ENCODE data around the gene BEND6. TPM values are rescaled to one million over a fixed set of nuclear protein-coding genes. Genes with fewer than 3 reads are reported as not detected.
"Not testable (repeated sequence)": the region's sequence is repeated elsewhere in the genome, so short reads cannot be mapped to it uniquely, and the experiment has no call there.

The BEND6 gene
- total RNA-seq, 1 donor from 2014 or later, result 0.90 TPM

- no peak for DNase-seq (ENCODE audit: low spot score)
Measured at GRCh38 chr6:57026001-57026400, 71.1 kb downstream of the BEND6 start.

- no peak for DNase-seq (ENCODE audit: low spot score)
Measured at GRCh38 chr6:57027301-57027700, 72.4 kb downstream of the BEND6 start.

- DNase-seq (ENCODE audit: low spot score), result no peak
Measured at GRCh38 chr6:57029213-57029612, 74.3 kb downstream of the BEND6 start.

- DNase-seq (ENCODE audit: low spot score), result no peak
Measured at GRCh38 chr6:57033228-57033627, 78.3 kb downstream of the BEND6 start.

GRCh38 chr6:57035549-57035948 lies 80.6 kb downstream of the BEND6 start:
- DNase-seq (ENCODE audit: low spot score), result no peak

- no peak for DNase-seq (ENCODE audit: low spot score)
Measured at GRCh38 chr6:57038906-57039305, 84.0 kb downstream of the BEND6 start.

- DNase-seq (ENCODE audit: low spot score), result no peak
Measured at GRCh38 chr6:57040011-57040410, 85.1 kb downstream of the BEND6 start.

GRCh38 chr6:57044061-57044460 lies 89.2 kb downstream of the BEND6 start:
- not testable (repeated sequence) for DNase-seq (ENCODE audit: low spot score)

- no peak for DNase-seq (ENCODE audit: low spot score)
Measured at GRCh38 chr6:57044568-57044967, 89.7 kb downstream of the BEND6 start.

GRCh38 chr6:57046332-57047256 lies 91.7 kb downstream of the BEND6 start, which contains the start of gene KIAA1586:
Gene KIAA1586, plus strand, starts transcription at chr6:57046693. Its CDS starts 63 bp downstream, at chr6:57046756.
- DNase-seq (ENCODE audit: low spot score), result peak; percentile 95

- not testable (repeated sequence) for DNase-seq (ENCODE audit: low spot score)
Measured at GRCh38 chr6:57047257-57047585, 92.3 kb downstream of the BEND6 start.

GRCh38 chr6:57047859-57048258 lies 93.0 kb downstream of the BEND6 start:
- not testable (repeated sequence) for DNase-seq (ENCODE audit: low spot score)

GRCh38 chr6:57048577-57048976 lies 93.7 kb downstream of the BEND6 start:
- no peak for DNase-seq (ENCODE audit: low spot score)

- DNase-seq (ENCODE audit: low spot score), result no peak
Measured at GRCh38 chr6:57063847-57064246, 108.9 kb downstream of the BEND6 start.

GRCh38 chr6:57064809-57065208 lies 109.9 kb downstream of the BEND6 start:
- no peak for DNase-seq (ENCODE audit: low spot score)

GRCh38 chr6:57068061-57068460 lies 113.2 kb downstream of the BEND6 start:
- DNase-seq (ENCODE audit: low spot score), result no peak

- no peak for DNase-seq (ENCODE audit: low spot score)
Measured at GRCh38 chr6:57069228-57069627, 114.3 kb downstream of the BEND6 start.

- DNase-seq (ENCODE audit: low spot score), result no peak
Measured at GRCh38 chr6:57069920-57070331, 115.0 kb downstream of the BEND6 start.

- no peak for DNase-seq (ENCODE audit: low spot score)
Measured at GRCh38 chr6:57072108-57072507, 117.2 kb downstream of the BEND6 start.

GRCh38 chr6:57074383-57074782 lies 119.5 kb downstream of the BEND6 start:
- no peak for DNase-seq (ENCODE audit: low spot score)

- no peak for DNase-seq (ENCODE audit: low spot score)
Measured at GRCh38 chr6:57075092-57075491, 120.2 kb downstream of the BEND6 start.

Measured in mesenteric fat pad (tissue), 1 donor.